PFSK-1 (cell line): ENCODE measurements around the gene MBD4.

Source experiments
- POLR2AphosphoS5 ChIP-seq: IDR thresholded peaks from 2 replicates; pipeline ENCODE4 v1.6.1; 2012; ENCODE audit warnings: low read depth, mild to moderate bottlenecking, control low read depth, low read length, moderate library complexity
- REST ChIP-seq, 2 experiments: IDR thresholded peaks; 2 replicates each; pipeline versions ENCODE4 v1.6.1 to v1.8.0; 2011 to 2012; ENCODE audit warnings: low read depth in 2 of 2, low read length in 2 of 2, control low read depth in 1 of 2, inconsistent platforms in 1 of 2, mild to moderate bottlenecking in 1 of 2, moderate library complexity in 1 of 2; ENCODE audit not compliant: insufficient read depth in 1 of 2
- SIN3A ChIP-seq: IDR thresholded peaks from 2 replicates; pipeline ENCODE4 v1.6.1; 2012; ENCODE audit warnings: mild to moderate bottlenecking, low read length, moderate library complexity, borderline replicate concordance; ENCODE audit not compliant: insufficient read depth
- TAF1 ChIP-seq: IDR thresholded peaks from 2 replicates; pipeline ENCODE4 v1.6.1; 2012; ENCODE audit warnings: low read length, control low read depth, borderline replicate concordance; ENCODE audit not compliant: insufficient read depth

GRCh38 chr3:129463094-129463493 lies 23.3 kb upstream of the MBD4 start:
- TF ChIP-seq POLR2AphosphoS5 (no peak), REST (IDR thresholded peaks at IDR 0.05; ENCODE audit: insufficient read depth in 1 of 2, low read depth in 2 of 2, low read length in 2 of 2) (no peak), SIN3A (no peak), TAF1 (no peak)
